K562 (cell line): ENCODE measurements around the gene SRCIN1. TPM values are rescaled to one million over a fixed set of nuclear protein-coding genes. Genes with fewer than 3 reads are reported as not detected.

Experiments used
- ATAC-seq: fragments of 200-7000 bp; cut with Tn5 transposase; 3 replicates; pipeline ENCODE4 v1.9.1; 2020; ENCODE audit warnings: moderate library complexity
- BruUV-seq: library from RNA; stranded (reverse); fragments of 400-500 nt; replicated peaks from 2 replicates; lab custom pipeline; 2021; lab: Mats Ljungman, UMichigan
- CTCF ChIA-PET: fragments of 300-600 bp; formaldehyde crosslinking; extraction: SDS; loops from one replicate; lab custom pipeline; 2021; ENCODE audit warnings: low intra/inter-chr PET ratio; lab: Yijun Ruan, JAX
- POLR2A ChIA-PET: fragments of 300-600, 350-650 bp; sonication (Branson Sonifier 250); formaldehyde crosslinking; extraction: SDS; loops from one replicate; lab custom pipeline; 2021; ENCODE audit warnings: antibody characterized with exemption, inconsistent platforms; lab: Yijun Ruan, JAX
- DNase-seq, 4 experiments: peaks; one replicate each; pipeline versions ENCODE4 v3.0.0 to v3.0.0-alpha.2; 2011 to 2018; ENCODE audit warnings: low spot score in 3 of 4, mixed read lengths in 3 of 4; ENCODE audit errors: extremely low read depth in 1 of 4
- FAIRE-seq: peaks from 2 replicates; lab custom pipeline; 2011; peaks lifted over from hg19 to GRCh38; lab: Jason Lieb, UNC
- H2AFZ ChIP-seq: 2 replicates; pipeline ENCODE4 v1.6.0; 2011; ENCODE audit warnings: low read depth, low read length, control low read depth, inconsistent platforms
- H3K27ac ChIP-seq: fragments of 200-600 bp; 3 replicates; pipeline ENCODE4 v1.8.0; 2011; ENCODE audit warnings: low read depth, mild to moderate bottlenecking, control low read depth, inconsistent platforms, low read length, moderate library complexity, mixed read lengths; ENCODE audit errors: extremely low read depth
- H3K27me3 ChIP-seq, 2 experiments: fragments of 300-600 bp in 1 of 2; 2 replicates in 1 of 2; 3 replicates in 1 of 2; pipeline versions ENCODE4 v1.6.0 to v1.8.0; 2011; ENCODE audit warnings: inconsistent platforms in 2 of 2, low read length in 2 of 2, mild to moderate bottlenecking in 1 of 2, mixed read lengths in 1 of 2, moderate library complexity in 1 of 2; ENCODE audit not compliant: control insufficient read depth in 2 of 2, insufficient read depth in 2 of 2
- H3K36me3 ChIP-seq: fragments of 300-600 bp; 3 replicates; pipeline ENCODE4 v1.8.0; 2011; ENCODE audit warnings: mild to moderate bottlenecking, low read length, inconsistent platforms; ENCODE audit not compliant: control insufficient read depth, insufficient read depth
- H3K4me1 ChIP-seq, 2 experiments: fragments of 200-600 bp in 1 of 2; replicated peaks in 1 of 2; 2 replicates in 1 of 2; 3 replicates in 1 of 2; pipeline versions ENCODE4 v1.5.1 to v1.8.0; 2011; ENCODE audit warnings: inconsistent platforms in 2 of 2, low read length in 2 of 2, mild to moderate bottlenecking in 1 of 2, mixed read lengths in 1 of 2, moderate library complexity in 1 of 2; ENCODE audit not compliant: control insufficient read depth in 2 of 2, insufficient read depth in 2 of 2
- H3K4me2 ChIP-seq: 2 replicates; pipeline ENCODE4 v1.6.1; 2011; ENCODE audit warnings: low read length, control low read depth, inconsistent platforms, mixed read lengths; ENCODE audit not compliant: insufficient read depth
- H3K4me3 ChIP-seq: fragments of 200-600 bp; sonication (generic), shearing (Covaris generic); 2 replicates; pipeline ENCODE4 v1.5.1; 2016; ENCODE audit warnings: control low read depth, inconsistent platforms
- H3K79me2 ChIP-seq: fragments of 200-600 bp; 3 replicates; pipeline ENCODE4 v1.8.0; 2011; ENCODE audit warnings: low read length, inconsistent platforms; ENCODE audit not compliant: control insufficient read depth, insufficient read depth
- H3K9ac ChIP-seq, 2 experiments: 2 replicates each; pipeline versions ENCODE4 v1.6.0 to v1.6.1; 2011; ENCODE audit warnings: low read depth in 2 of 2, low read length in 2 of 2, control low read depth in 1 of 2, inconsistent platforms in 1 of 2, mild to moderate bottlenecking in 1 of 2, mixed read lengths in 1 of 2; ENCODE audit not compliant: insufficient read depth in 1 of 2
- H3K9me1 ChIP-seq: one replicate; pipeline ENCODE4 v1.6.0; 2011; ENCODE audit warnings: inconsistent platforms, mild to moderate bottlenecking, low read length, moderate library complexity; ENCODE audit not compliant: control insufficient read depth, insufficient read depth
- H3K9me3 ChIP-seq: replicated peaks from 2 replicates; pipeline ENCODE4 v1.5.1; 2011; ENCODE audit warnings: low read depth, low read length, inconsistent platforms; ENCODE audit not compliant: control insufficient read depth, insufficient read depth
- H4K20me1 ChIP-seq: replicated peaks from 2 replicates; pipeline ENCODE4 v1.6.1; 2011; ENCODE audit warnings: low read length, inconsistent platforms, mixed read lengths; ENCODE audit not compliant: control insufficient read depth, insufficient read depth
- EP400 ChIP-seq: fragments of 450-650 bp; IDR thresholded peaks from 2 replicates; pipeline ENCODE4 v1.6.1; 2017; ENCODE audit warnings: antibody characterized with exemption, mild to moderate bottlenecking, moderate library complexity
- GATAD2A ChIP-seq: fragments of 450-650 bp; IDR thresholded peaks from 2 replicates; pipeline ENCODE4 v1.6.1; 2017
- NCOA2 ChIP-seq, 2 experiments: fragments of 450-650 bp; IDR thresholded peaks; 2 replicates each; pipeline ENCODE4 v1.6.1; 2018; ENCODE audit warnings: mild to moderate bottlenecking in 2 of 2, moderate library complexity in 1 of 2; ENCODE audit not compliant: partially characterized antibody in 2 of 2
- PURB ChIP-seq: sonication (generic); formaldehyde crosslinking; IDR thresholded peaks from 2 replicates; pipeline ENCODE4 v1.9.0; 2021; ENCODE audit warnings: low read depth, mild to moderate bottlenecking, missing genetic modification reagents
- ZKSCAN3 ChIP-seq: fragments of 250-450 bp; sonication (Bioruptor Pico); IDR thresholded peaks from 2 replicates; pipeline ENCODE4 v1.4.0; 2020
- WGBS: fragments of 100-300 bp; shearing (Covaris generic); methylation state at CpG from one replicate; pipeline ENCODE4 v1.1.6; 2016; ENCODE audit warnings: low coverage, mixed read lengths; ENCODE audit not compliant: insufficient coverage; ENCODE audit errors: missing lambda C conversion rate; 5-methylcytosine and 5-hydroxymethylcytosine counted together
- in situ Hi-C: fragments of 300-500 bp; cut with MboI; formaldehyde crosslinking; loops from 4 replicates; pipeline ENCODE4 v1.15.0; 2018; ENCODE audit warnings: inconsistent platforms, mixed read lengths
- intact Hi-C: fragments of 100-400 bp; cut with micrococcal nuclease; formaldehyde crosslinking; loops from 2 replicates; pipeline ENCODE4 v1.14.2; 2022
- polyA plus RNA-seq, 8 experiments: library from polyadenylated mRNA; depleted of rRNA in 4 of 8; stranded (reverse) in 5 of 8; unstranded in 3 of 8; fragments of >200 nt; fragmentation: Nextera tagmentation in 2 of 8; fragmentation: Illumina TruSeq in 1 of 8; extraction: Ambion mirVana in 2 of 8; extraction: Trizol in 1 of 8; gene quantifications; 2 replicates each; pipeline versions ENCODE4 v1.2.1 to v1.2.3, GENCODE V29; 2011 to 2014; ENCODE audit warnings: inconsistent platforms in 1 of 8, missing spikeins in 1 of 8
- total RNA-seq, 7 experiments: library from RNA; depleted of rRNA in 6 of 7; stranded (reverse); fragments of >200 nt in 6 of 7; fragmentation: Illumina TruSeq in 2 of 7; extraction: Trizol in 2 of 7; gene quantifications; 2 replicates each; pipeline versions ENCODE4 v1.2.1 to v1.2.3, GENCODE V29; 2011 to 2021; ENCODE audit warnings: low replicate concordance in 1 of 7

Gene SRCIN1
- total and polyA plus RNA-seq, 9 of the 15 experiments (the other 6 are each of a cell fraction or from before 2014, with no cell fraction given) = 0.09 to 0.33 (median 0.13) TPM; not detected in 6

DNA sequence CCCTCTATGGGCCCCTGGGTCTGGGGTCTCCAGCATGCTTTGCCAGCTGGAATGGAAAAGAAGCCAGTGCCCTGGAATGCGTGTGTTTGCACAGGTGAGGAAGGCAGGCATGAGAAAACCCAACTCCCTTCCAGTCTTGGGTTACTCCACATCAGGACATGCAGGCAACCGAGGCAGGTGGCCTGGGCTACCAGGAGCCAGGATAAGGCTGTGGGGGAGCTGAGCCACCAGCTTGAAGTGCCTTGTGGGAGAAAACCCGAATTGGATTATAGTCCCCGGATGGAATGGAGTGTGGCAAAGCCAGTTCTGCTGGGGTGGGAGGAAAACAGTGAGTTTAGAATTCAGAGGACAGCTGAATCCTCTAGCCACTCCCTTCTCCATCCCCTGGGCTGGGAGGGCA is 7.2 kb downstream of the SRCIN1 start (continued):
- TF ChIP-seq NCOA2 (IDR thresholded peaks at IDR 0.05; ENCODE audit: partially characterized antibody in 2 of 2) (no peak), ZKSCAN3 (CRISPR knock-in tag) (no peak), PURB (no peak)
- TF ChIP-seq, all 486 proteins: peak for 68

DNA sequence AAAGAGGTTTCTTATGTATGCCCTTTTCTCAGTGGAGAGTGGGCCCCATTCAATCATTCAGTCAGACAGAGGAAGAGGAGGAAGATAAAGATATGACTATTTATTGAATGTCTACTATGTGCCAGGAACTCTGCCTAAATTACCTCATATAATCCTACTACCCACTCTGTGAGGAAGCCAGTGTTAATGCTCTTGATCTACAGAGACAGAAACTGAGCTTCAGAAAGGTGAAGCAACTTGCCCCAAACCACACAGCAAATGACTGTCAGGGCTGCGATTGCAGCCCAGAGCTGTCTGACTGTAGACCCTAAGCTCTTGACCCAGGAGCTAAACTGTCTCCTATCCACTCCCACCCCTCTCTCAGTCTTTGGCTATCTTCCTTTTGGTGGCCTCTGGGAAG is 8.4 kb downstream of the SRCIN1 start:
- no TSS peak for BruUV-seq
- Histone ChIP-seq H3K9me3 (no peaks in the 10 kb centered on the region), H2AFZ (no peak overlapping the region), H3K4me2 (no peak overlapping the region), H4K20me1 (no peaks in the 10 kb centered on the region; the same call in 1 of the 2 replicates), H3K9ac (peak overlapping the region in 1 of 2 experiments; percentile 50; a peak in 1 of 4 replicates), H3K27ac (no peak overlapping the region), H3K79me2 (no peaks in the 10 kb centered on the region), H3K27me3 (peaks cover 13 to 37% of the 10 kb centered on the region in 2 experiments; a peak in 4 of 5 replicates), H3K4me1 (peaks cover 22 to 33% of the 10 kb centered on the region in 2 experiments), H3K9me1 (peaks cover 4% of the 10 kb centered on the region), H3K36me3 (no peaks in the 10 kb centered on the region), H3K4me3 (no peak overlapping the region)
- POLR2A ChIA-PET = interaction anchor here (1.1 kb wide), 1 partner anchor 11 kb away, joined by 3 read pairs; no protein-coding TSS in a partner anchor
- WGBS = 0% methylated on average over 1 of the region's 1 CpG
- in situ Hi-C loops = no loop called here
- DNase-seq = no peak
- FAIRE-seq = no peak
- ATAC-seq = no peak
- CTCF ChIA-PET = no interaction called here
- TF ChIP-seq GATAD2A = no peak
- TF ChIP-seq EP400 = no peak
- intact Hi-C loops = no loop called here
